Skeletal muscle satellite cell (primary cell): ENCODE data around the gene ADAM22.
"Not testable (repeated sequence)": the region's sequence is repeated elsewhere in the genome, so short reads cannot be mapped to it uniquely, and the experiment has no call there.

Source experiments
- H3K27me3 ChIP-seq: 2 replicates; pipeline ENCODE4 v1.7.0; 2013; ENCODE audit warnings: low read length; ENCODE audit not compliant: control insufficient read depth, insufficient read depth
- H3K36me3 ChIP-seq: 2 replicates; pipeline ENCODE4 v1.7.0; 2013; ENCODE audit warnings: mild to moderate bottlenecking, control low read depth, low read length; ENCODE audit not compliant: insufficient read depth
- H3K4me1 ChIP-seq: 2 replicates; pipeline ENCODE4 v1.7.0; 2013; ENCODE audit warnings: low read length; ENCODE audit not compliant: control insufficient read depth, insufficient read depth
- H3K4me2 ChIP-seq: 2 replicates; pipeline ENCODE4 v1.7.0; 2013; ENCODE audit warnings: mild to moderate bottlenecking, low read length
- H3K4me3 ChIP-seq: 2 replicates; pipeline ENCODE4 v1.7.0; 2013; ENCODE audit warnings: low read length
- H3K9ac ChIP-seq: 2 replicates; pipeline ENCODE4 v1.7.0; 2013; ENCODE audit warnings: mild to moderate bottlenecking, low read depth, low read length, moderate library complexity
- H3K9me3 ChIP-seq: replicated peaks from 2 replicates; pipeline ENCODE4 v1.7.0; 2013; ENCODE audit warnings: mild to moderate bottlenecking, control low read depth, low read length

ADAM22 gene

GRCh38 chr7:88147341-88147740 is 213.3 kb downstream of the ADAM22 start:
- Histone ChIP-seq H3K9me3 (no peaks in the 10 kb centered on the region), H3K4me1 (no peaks in the 10 kb centered on the region), H3K4me3 (no peak overlapping the region), H3K36me3 (no peaks in the 10 kb centered on the region), H3K4me2 (no peak overlapping the region), H3K9ac (no peak overlapping the region), H3K27me3 (no peaks in the 10 kb centered on the region)

- H3K9me3 ChIP-seq: no peaks in the 10 kb centered on the region
- no peak overlapping the region for H3K4me3 ChIP-seq
- H3K4me1 ChIP-seq: no peaks in the 10 kb centered on the region
- no peak overlapping the region for H3K9ac ChIP-seq
- no peak overlapping the region for H3K4me2 ChIP-seq
- H3K27me3 ChIP-seq: no peaks in the 10 kb centered on the region
- no peaks in the 10 kb centered on the region for H3K36me3 ChIP-seq
These were observed 213.9 kb downstream of the ADAM22 start for GRCh38 chr7:88147949-88148348.

GRCh38 chr7:88150033-88150432 is 216.0 kb downstream of the ADAM22 start:
- Histone ChIP-seq H3K9me3 (no peaks in the 10 kb centered on the region), H3K4me2 (no peak overlapping the region), H3K4me3 (no peak overlapping the region), H3K9ac (no peak overlapping the region), H3K27me3 (no peaks in the 10 kb centered on the region), H3K4me1 (no peaks in the 10 kb centered on the region), H3K36me3 (no peaks in the 10 kb centered on the region)

GRCh38 chr7:88151119-88151790 is 217.2 kb downstream of the ADAM22 start:
- Histone ChIP-seq H3K27me3 (no peaks in the 10 kb centered on the region), H3K36me3 (no peaks in the 10 kb centered on the region), H3K9me3 (no peaks in the 10 kb centered on the region), H3K9ac (no peak overlapping the region), H3K4me3 (no peak overlapping the region), H3K4me2 (no peak overlapping the region), H3K4me1 (no peaks in the 10 kb centered on the region)

- Histone ChIP-seq H3K27me3 (no peaks in the 10 kb centered on the region), H3K4me2 (no peak overlapping the region), H3K9ac (no peak overlapping the region), H3K9me3 (no peaks in the 10 kb centered on the region), H3K36me3 (no peaks in the 10 kb centered on the region), H3K4me3 (no peak overlapping the region), H3K4me1 (no peaks in the 10 kb centered on the region)
These were observed 219.3 kb downstream of the ADAM22 start for GRCh38 chr7:88153378-88153777.

- Histone ChIP-seq H3K4me1 (no peaks in the 10 kb centered on the region), H3K4me3 (no peak overlapping the region), H3K4me2 (no peak overlapping the region), H3K27me3 (no peaks in the 10 kb centered on the region), H3K9ac (no peak overlapping the region), H3K9me3 (no peaks in the 10 kb centered on the region), H3K36me3 (no peaks in the 10 kb centered on the region)
These were observed 221.7 kb downstream of the ADAM22 start for GRCh38 chr7:88155756-88156155.

- no peaks in the 10 kb centered on the region for H3K4me1 ChIP-seq
- no peak overlapping the region for H3K4me2 ChIP-seq
- no peaks in the 10 kb centered on the region for H3K36me3 ChIP-seq
These were observed 222.3 kb downstream of the ADAM22 start for GRCh38 chr7:88156356-88156755.

GRCh38 chr7:88159741-88160140 is 225.7 kb downstream of the ADAM22 start:
- H3K9ac ChIP-seq, H3K4me1 ChIP-seq, H3K4me2 ChIP-seq, H3K9me3 ChIP-seq, H3K27me3 ChIP-seq, H3K4me3 ChIP-seq, H3K36me3 ChIP-seq: not testable (repeated sequence)

More at GRCh38 chr7:88156356-88156755, 222.3 kb downstream of the ADAM22 start:
- Histone ChIP-seq H3K27me3 (no peaks in the 10 kb centered on the region), H3K9ac (no peak overlapping the region), H3K4me3 (no peak overlapping the region), H3K9me3 (no peaks in the 10 kb centered on the region)

GRCh38 chr7:88165697-88166096 is 231.6 kb downstream of the ADAM22 start:
- H3K27me3 ChIP-seq: no peaks in the 10 kb centered on the region
- no peaks in the 10 kb centered on the region for H3K9me3 ChIP-seq
- no peaks in the 10 kb centered on the region for H3K4me1 ChIP-seq
- H3K4me3 ChIP-seq: no peak overlapping the region
- H3K9ac ChIP-seq: no peak overlapping the region
- no peak overlapping the region for H3K4me2 ChIP-seq
- no peaks in the 10 kb centered on the region for H3K36me3 ChIP-seq

GRCh38 chr7:88167223-88167622 is 233.2 kb downstream of the ADAM22 start:
- Histone ChIP-seq H3K27me3 (no peaks in the 10 kb centered on the region), H3K4me2 (no peak overlapping the region), H3K9ac (no peak overlapping the region), H3K4me3 (no peak overlapping the region), H3K4me1 (no peaks in the 10 kb centered on the region), H3K9me3 (no peaks in the 10 kb centered on the region), H3K36me3 (no peaks in the 10 kb centered on the region)

GRCh38 chr7:88167721-88168120 is 233.7 kb downstream of the ADAM22 start:
- Histone ChIP-seq H3K4me3 (no peak overlapping the region), H3K4me2 (no peak overlapping the region), H3K36me3 (no peaks in the 10 kb centered on the region), H3K9me3 (no peaks in the 10 kb centered on the region), H3K4me1 (no peaks in the 10 kb centered on the region), H3K27me3 (no peaks in the 10 kb centered on the region), H3K9ac (no peak overlapping the region)

- no peak overlapping the region for H3K4me3 ChIP-seq
- no peaks in the 10 kb centered on the region for H3K36me3 ChIP-seq
- H3K4me1 ChIP-seq: no peaks in the 10 kb centered on the region
- H3K4me2 ChIP-seq: no peak overlapping the region
- no peak overlapping the region for H3K9ac ChIP-seq
- no peaks in the 10 kb centered on the region for H3K27me3 ChIP-seq
- no peaks in the 10 kb centered on the region for H3K9me3 ChIP-seq
These were observed 235.8 kb downstream of the ADAM22 start for GRCh38 chr7:88169717-88170320.
